Thoracic aorta (tissue), 2 donors: ENCODE results near the gene POMGNT1. TPM values are rescaled to one million over a fixed set of nuclear protein-coding genes. Genes with fewer than 3 reads are reported as not detected.
"Not testable (repeated sequence)": the region's sequence is repeated elsewhere in the genome, so short reads cannot be mapped to it uniquely, and the experiment has no call there.

Experiments used
- ATAC-seq: fragments of 150-250 bp; one replicate; pipeline ENCODE4 v1.8.0; 2017; ENCODE audit warnings: low read depth; ENCODE audit not compliant: insufficient number of reproducible peaks, low FRiP score
- DNase-seq: peaks from one replicate; pipeline ENCODE4 v3.0.0-alpha.2; 2020; ENCODE audit warnings: low spot score
- H3K27ac ChIP-seq, 2 donors: fragments of 200-600 bp; sonication (generic); 1 replicate in 1 of 2; 2 replicates in 1 of 2; pipeline ENCODE4 v1.5.1; 2016; ENCODE audit warnings: mild to moderate bottlenecking in 2 of 2, moderate library complexity in 2 of 2
- H3K27me3 ChIP-seq: fragments of 200-600 bp; sonication (generic); replicated peaks from 2 replicates; pipeline ENCODE4 v1.6.0; 2016; ENCODE audit warnings: mild to moderate bottlenecking; ENCODE audit not compliant: insufficient read depth
- H3K36me3 ChIP-seq: fragments of 200-600 bp; sonication (generic); one replicate; pipeline ENCODE4 v1.5.1; 2016
- H3K4me1 ChIP-seq, 2 donors: fragments of 200-600 bp; sonication (generic); 1 replicate in 1 of 2; 2 replicates in 1 of 2; pipeline versions ENCODE4 v1.5.1 to v1.6.0; 2016; ENCODE audit warnings: low read depth in 2 of 2, mild to moderate bottlenecking in 1 of 2; ENCODE audit not compliant: control insufficient read depth in 1 of 2
- H3K4me3 ChIP-seq: fragments of 200-600 bp; sonication (generic); 2 replicates; pipeline ENCODE4 v1.5.1; 2016; ENCODE audit warnings: mild to moderate bottlenecking
- H3K9me3 ChIP-seq: fragments of 200-600 bp; sonication (generic); 2 replicates; pipeline ENCODE4 v1.5.1; 2016
- total RNA-seq, 2 donors: library from RNA; depleted of rRNA; stranded (reverse); fragments of >200 nt; gene quantifications; one replicate each; pipeline versions ENCODE4 v1.1.0 to v1.2.3, GENCODE V29; 2016
- TF ChIP-seq, protein P1 (sequence below): fragments of 200-600 bp; sonication (generic); IDR thresholded peaks from one replicate; pipeline ENCODE4 v1.5.1; 2019; ENCODE audit warnings: antibody characterized with exemption

POMGNT1 gene
- total RNA-seq: 10 to 100 TPM; 53.8 to 66.9 TPM

DNA sequence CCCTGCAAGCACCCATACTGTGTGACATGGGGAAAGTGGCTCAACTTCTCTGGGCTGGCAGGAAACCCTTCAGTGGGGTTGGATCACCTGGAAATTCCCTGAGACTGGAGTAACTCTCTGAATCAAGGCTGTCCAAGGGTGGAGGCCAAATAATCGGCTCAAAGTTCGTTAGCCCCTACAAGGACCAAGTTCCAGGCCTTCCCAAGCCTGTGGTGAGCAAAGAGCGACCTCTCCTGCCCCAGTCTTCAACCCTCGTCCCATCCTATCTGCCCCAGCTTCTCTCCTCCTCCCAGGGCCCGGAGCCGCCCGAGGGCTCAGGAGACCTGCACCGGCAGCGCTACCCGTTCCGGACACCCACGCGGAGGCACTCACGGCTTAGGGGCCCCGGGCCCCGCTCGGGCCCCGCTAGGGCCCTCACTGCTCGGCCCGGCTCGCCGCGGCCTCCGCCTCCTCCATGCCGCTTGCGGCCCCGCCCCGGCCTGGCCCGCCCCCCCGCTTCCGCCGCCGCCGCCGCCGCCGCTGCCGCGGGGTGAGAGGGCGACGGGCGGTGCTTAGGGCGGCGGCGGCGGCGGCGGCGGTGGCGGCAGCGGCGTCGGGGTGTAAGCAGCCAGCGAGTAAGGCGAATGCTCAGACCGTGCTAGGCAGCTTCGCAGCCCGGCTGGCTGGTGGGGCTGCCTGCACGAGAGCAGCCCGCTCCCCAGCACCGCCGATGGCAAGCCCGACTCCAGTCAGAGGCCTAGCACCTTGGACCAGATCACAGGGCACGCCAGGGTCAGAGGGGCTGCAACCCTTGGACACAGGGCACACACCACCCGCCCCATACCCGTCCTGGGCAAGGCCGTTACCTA lies at the start of gene POMGNT1:
Gene POMGNT1 (minus strand): TSS at position 471 of the 848 bp plus-strand sequence. CDS start 613 bp downstream, outside the sequence.
- peaks cover 10 to 28% of the 10 kb centered on the region in 2 donors for H3K4me1 ChIP-seq
- H3K9me3 ChIP-seq: no peaks in the 10 kb centered on the region
- ATAC-seq (peak; percentile 39), DNase-seq (no peak)
- H3K27me3 ChIP-seq: no peaks in the 10 kb centered on the region
- H3K27ac ChIP-seq: peak within 1 kb of the TSS; percentile 71 to 82
- peaks cover 5% of the 10 kb centered on the region for H3K36me3 ChIP-seq
- H3K4me3 ChIP-seq: peak within 1 kb of the TSS; percentile 86
- TF ChIP-seq, protein P1, sequence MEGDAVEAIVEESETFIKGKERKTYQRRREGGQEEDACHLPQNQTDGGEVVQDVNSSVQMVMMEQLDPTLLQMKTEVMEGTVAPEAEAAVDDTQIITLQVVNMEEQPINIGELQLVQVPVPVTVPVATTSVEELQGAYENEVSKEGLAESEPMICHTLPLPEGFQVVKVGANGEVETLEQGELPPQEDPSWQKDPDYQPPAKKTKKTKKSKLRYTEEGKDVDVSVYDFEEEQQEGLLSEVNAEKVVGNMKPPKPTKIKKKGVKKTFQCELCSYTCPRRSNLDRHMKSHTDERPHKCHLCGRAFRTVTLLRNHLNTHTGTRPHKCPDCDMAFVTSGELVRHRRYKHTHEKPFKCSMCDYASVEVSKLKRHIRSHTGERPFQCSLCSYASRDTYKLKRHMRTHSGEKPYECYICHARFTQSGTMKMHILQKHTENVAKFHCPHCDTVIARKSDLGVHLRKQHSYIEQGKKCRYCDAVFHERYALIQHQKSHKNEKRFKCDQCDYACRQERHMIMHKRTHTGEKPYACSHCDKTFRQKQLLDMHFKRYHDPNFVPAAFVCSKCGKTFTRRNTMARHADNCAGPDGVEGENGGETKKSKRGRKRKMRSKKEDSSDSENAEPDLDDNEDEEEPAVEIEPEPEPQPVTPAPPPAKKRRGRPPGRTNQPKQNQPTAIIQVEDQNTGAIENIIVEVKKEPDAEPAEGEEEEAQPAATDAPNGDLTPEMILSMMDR: no peak

DNA sequence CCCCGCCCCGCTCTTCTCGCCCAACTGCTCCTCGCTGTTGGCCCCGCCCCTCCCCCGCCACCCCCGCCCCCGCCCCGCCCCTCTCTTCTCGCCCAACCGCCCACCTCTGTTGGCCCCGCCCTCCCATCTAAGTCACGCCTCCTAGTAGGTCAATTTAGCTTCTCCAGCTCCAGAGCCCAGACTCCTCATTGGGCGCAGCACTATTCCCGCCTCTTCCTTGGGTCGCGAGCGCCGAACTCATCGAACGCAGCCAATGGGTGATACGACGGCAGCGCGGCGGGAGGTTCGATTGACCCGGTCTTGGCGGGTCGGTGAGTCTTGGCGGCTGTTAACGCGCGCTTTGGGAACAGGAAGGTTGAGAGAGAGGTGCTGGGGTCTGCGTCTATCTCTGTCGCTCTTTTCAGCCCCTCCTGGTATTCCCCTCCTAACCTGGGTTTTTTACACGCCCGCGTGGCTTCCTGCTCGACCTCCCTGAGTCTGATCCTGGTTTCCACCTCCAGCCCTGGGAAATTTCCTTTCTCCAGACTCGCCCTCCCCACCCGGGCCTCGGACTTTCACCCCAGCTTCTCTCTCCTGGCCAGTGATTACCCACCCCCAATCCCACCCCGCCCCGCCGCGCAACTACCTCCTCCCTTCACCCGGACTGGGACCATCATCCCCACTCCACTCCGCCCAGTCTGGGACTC lies 49.3 kb upstream of the POMGNT1 start, which contains the start of gene RAD54L:
Gene RAD54L (plus strand): TSS at position 328 of the 686 bp plus-strand sequence. CDS start 643 bp downstream, outside the sequence.
- peak within 1 kb of the TSS in 1 of 2 donors; percentile 64 for H3K27ac ChIP-seq
- no peaks in the 10 kb centered on the region for H3K9me3 ChIP-seq
- H3K4me3 ChIP-seq: peak within 1 kb of the TSS; percentile 94
- no peaks in the 10 kb centered on the region for H3K27me3 ChIP-seq
- H3K36me3 ChIP-seq: no peaks in the 10 kb centered on the region
- ATAC-seq (peak; percentile 94), DNase-seq (peak; percentile 95)
- peaks cover 3 to 13% of the 10 kb centered on the region in 2 donors for H3K4me1 ChIP-seq
- TF ChIP-seq, protein P1: no peak

DNA sequence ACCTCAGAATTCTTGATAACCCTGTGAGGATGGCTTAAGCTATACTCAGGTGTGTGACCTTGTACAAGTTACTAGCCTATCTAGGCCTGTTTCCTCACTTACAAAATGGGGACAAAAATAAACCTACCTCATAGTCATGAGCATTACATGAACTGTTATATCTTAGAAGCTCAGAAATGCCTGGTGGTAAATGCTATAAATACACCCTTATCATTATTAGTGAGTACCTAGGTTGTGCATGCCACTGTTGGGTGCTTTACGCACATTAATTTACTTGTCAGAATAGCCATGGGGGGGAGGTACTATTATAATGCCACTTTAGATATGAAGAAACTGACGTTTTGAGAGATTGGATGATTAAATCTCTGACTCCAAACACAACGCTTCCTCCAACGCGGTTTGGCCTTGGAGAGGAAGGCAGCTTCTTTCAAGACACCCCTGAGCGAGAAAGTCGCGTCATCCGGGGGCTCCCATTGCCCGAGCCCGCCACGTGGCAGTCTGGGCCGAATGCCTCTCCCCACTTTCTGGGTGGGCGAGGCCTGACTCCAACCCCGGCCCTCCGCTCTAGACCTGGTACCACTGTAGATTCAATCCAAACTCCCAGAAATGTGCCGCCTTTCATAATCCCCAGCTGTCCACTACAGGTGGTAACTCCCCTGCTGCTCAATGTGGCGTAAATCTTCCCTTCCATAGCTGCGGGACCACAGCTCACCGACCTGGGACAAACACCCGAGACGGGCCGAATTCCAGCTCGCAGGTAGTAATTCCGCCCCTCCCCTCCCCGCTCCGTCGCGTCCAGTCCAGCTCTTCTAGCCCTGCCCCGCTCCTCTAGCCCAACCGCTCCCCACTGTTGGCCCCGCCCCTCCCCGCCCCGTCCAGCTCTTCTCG lies 48.6 kb upstream of the POMGNT1 start:
- peak overlapping the region in 1 of 2 donors; percentile 64 for H3K27ac ChIP-seq
- no peaks in the 10 kb centered on the region for H3K36me3 ChIP-seq
- ATAC-seq: peak; percentile 76
- TF ChIP-seq, protein P1: no peak
- peak overlapping the region; percentile 94 for H3K4me3 ChIP-seq
- H3K9me3 ChIP-seq: no peaks in the 10 kb centered on the region
- no peaks in the 10 kb centered on the region for H3K27me3 ChIP-seq
- peak; percentile 9 for DNase-seq
- H3K4me1 ChIP-seq: peaks cover 3 to 13% of the 10 kb centered on the region in 2 donors

DNA sequence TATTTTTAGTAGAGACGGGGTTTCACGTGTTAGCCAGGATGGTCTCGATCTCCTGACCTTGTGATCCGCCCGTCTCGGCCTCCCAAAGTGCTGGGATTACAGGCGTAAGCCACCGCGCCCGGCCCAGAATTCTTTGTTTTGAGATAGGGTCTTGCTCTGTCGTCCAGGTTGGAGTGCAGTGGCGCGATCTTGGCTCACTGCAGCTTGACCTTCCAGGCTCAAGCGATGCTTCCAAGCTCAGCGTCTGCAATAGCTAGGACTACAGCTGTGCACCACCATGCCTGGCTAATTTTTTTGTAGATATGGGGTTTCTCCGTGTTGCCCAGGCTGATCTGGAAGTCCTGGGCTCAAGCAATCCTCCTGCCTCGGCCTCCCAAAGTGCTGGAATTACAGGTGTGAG lies 47.9 kb upstream of the POMGNT1 start:
- H3K36me3 ChIP-seq, DNase-seq, H3K9me3 ChIP-seq, H3K27me3 ChIP-seq, H3K4me3 ChIP-seq, H3K27ac ChIP-seq, ATAC-seq: not testable (repeated sequence)
- peaks cover 3 to 13% of the 10 kb centered on the region in 2 donors for H3K4me1 ChIP-seq

DNA sequence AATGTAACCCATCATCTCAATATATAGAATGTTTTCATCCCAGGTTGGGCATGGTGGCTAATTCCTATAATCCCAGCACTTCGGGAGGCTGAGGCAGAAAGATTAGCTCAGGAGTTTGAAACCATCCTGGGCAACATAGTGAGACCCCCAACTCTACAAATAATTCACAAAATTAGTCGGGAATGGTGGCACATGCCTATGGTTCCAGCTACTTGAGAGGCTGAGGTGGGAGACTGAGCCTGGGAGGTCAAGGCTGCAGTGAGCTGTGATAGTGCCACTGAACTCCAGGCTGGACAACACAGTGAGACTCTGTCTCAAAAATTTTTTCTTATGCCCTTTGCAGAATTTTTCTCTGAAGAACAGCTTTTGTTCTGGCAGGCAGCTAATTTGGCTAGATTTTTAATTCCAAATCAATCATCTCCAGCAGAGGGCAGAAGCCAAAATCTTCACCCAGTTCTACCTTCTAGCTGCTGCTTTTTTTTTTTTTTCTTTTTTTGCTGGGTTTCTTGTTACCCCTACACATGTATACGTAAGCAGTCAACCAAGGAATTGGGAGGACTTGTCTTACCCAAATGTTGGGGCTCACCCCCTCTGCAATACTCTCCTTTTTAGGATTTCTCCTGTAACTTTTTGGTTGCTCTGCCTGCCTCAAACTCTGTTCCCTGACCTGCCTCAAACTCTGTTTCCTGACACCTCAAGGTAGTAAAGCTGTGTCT lies 46.6 kb upstream of the POMGNT1 start:
- DNase-seq: no peak
- no peak for ATAC-seq
- Histone ChIP-seq H3K9me3 (no peaks in the 10 kb centered on the region), H3K4me1 (peaks cover 3 to 13% of the 10 kb centered on the region in 2 donors), H3K36me3 (no peaks in the 10 kb centered on the region), H3K27ac (no peak overlapping the region), H3K4me3 (no peak overlapping the region), H3K27me3 (no peaks in the 10 kb centered on the region)
- TF ChIP-seq, protein P1: no peak

DNA sequence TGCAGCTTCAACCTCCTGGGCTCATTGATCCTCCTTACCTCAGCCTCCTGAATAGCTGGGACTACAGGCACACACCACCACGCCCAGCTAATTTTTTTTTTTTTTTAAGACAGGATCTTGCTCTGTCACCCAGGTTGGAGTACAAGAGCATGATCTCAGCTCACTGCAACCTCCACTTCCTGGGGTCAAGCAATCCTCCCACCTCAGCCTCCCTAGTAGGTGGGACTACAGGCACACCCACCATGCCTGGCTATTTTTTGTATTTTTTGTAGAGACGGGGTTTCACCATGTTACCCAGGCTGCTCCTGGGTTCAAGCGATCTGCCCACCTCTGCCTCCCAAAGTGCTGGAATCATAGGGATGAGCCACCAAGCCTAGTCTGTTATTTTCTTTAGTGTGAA lies 45.6 kb upstream of the POMGNT1 start:
- H3K4me1 ChIP-seq: peaks cover 3 to 13% of the 10 kb centered on the region in 2 donors
- H3K4me3 ChIP-seq, H3K36me3 ChIP-seq, H3K9me3 ChIP-seq, ATAC-seq, H3K27ac ChIP-seq, H3K27me3 ChIP-seq, DNase-seq: not testable (repeated sequence)
